PFSK-1 (cell line): ENCODE measurements around the gene NTN3.

Experiments used
- POLR2AphosphoS5 ChIP-seq: IDR thresholded peaks from 2 replicates; pipeline ENCODE4 v1.6.1; 2012; ENCODE audit warnings: low read depth, mild to moderate bottlenecking, control low read depth, low read length, moderate library complexity
- TF ChIP-seq, protein P1 (sequence below), 2 experiments: IDR thresholded peaks; 2 replicates each; pipeline versions ENCODE4 v1.6.1 to v1.8.0; 2011 to 2012; ENCODE audit warnings: low read depth in 2 of 2, low read length in 2 of 2, control low read depth in 1 of 2, inconsistent platforms in 1 of 2, mild to moderate bottlenecking in 1 of 2, moderate library complexity in 1 of 2; ENCODE audit not compliant: insufficient read depth in 1 of 2

- TF ChIP-seq, protein P1, sequence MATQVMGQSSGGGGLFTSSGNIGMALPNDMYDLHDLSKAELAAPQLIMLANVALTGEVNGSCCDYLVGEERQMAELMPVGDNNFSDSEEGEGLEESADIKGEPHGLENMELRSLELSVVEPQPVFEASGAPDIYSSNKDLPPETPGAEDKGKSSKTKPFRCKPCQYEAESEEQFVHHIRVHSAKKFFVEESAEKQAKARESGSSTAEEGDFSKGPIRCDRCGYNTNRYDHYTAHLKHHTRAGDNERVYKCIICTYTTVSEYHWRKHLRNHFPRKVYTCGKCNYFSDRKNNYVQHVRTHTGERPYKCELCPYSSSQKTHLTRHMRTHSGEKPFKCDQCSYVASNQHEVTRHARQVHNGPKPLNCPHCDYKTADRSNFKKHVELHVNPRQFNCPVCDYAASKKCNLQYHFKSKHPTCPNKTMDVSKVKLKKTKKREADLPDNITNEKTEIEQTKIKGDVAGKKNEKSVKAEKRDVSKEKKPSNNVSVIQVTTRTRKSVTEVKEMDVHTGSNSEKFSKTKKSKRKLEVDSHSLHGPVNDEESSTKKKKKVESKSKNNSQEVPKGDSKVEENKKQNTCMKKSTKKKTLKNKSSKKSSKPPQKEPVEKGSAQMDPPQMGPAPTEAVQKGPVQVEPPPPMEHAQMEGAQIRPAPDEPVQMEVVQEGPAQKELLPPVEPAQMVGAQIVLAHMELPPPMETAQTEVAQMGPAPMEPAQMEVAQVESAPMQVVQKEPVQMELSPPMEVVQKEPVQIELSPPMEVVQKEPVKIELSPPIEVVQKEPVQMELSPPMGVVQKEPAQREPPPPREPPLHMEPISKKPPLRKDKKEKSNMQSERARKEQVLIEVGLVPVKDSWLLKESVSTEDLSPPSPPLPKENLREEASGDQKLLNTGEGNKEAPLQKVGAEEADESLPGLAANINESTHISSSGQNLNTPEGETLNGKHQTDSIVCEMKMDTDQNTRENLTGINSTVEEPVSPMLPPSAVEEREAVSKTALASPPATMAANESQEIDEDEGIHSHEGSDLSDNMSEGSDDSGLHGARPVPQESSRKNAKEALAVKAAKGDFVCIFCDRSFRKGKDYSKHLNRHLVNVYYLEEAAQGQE (IDR thresholded peaks at IDR 0.05; ENCODE audit: insufficient read depth in 1 of 2, low read depth in 2 of 2, low read length in 2 of 2): no peak
- TF ChIP-seq POLR2AphosphoS5: no peak
Measured at GRCh38 chr16:2517954-2518605, 47.0 kb downstream of the NTN3 start.
